K562 (cell line): ENCODE measurements around the gene ZNF667. TPM values are rescaled to one million over a fixed set of nuclear protein-coding genes. Genes with fewer than 3 reads are reported as not detected.

Source experiments
- BRF1 ChIP-seq: IDR thresholded peaks from 3 replicates; pipeline ENCODE4 v1.6.1; 2011; ENCODE audit warnings: borderline replicate concordance, mild to moderate bottlenecking; ENCODE audit not compliant: insufficient read length; ENCODE audit errors: extremely low read depth
- CAMTA2 ChIP-seq: fragments of 250-450 bp; sonication (Bioruptor Pico); conservative IDR thresholded peaks from 2 replicates; pipeline ENCODE4 v1.5.1; 2022
- CEBPB ChIP-seq: fragments of 450-650 bp; IDR thresholded peaks from 2 replicates; pipeline ENCODE4 v1.6.1; 2016; ENCODE audit warnings: missing genetic modification characterization, missing compliant biosample characterization
- CREM ChIP-seq: IDR thresholded peaks from 2 replicates; pipeline ENCODE4 v1.6.1; 2014; ENCODE audit warnings: antibody characterized with exemption, low read depth
- CSDE1 ChIP-seq, 2 experiments: fragments of 450-650 bp; IDR thresholded peaks; 2 replicates each; pipeline ENCODE4 v1.6.1; 2016; ENCODE audit warnings: mild to moderate bottlenecking in 1 of 2
- HDGF ChIP-seq: fragments of 450-650 bp; IDR thresholded peaks from 2 replicates; pipeline ENCODE4 v1.6.1; 2016
- NELFE ChIP-seq: IDR thresholded peaks from 2 replicates; pipeline ENCODE4 v1.6.1; 2011; ENCODE audit warnings: mild to moderate bottlenecking; ENCODE audit not compliant: insufficient read depth, insufficient read length
- POLR2B ChIP-seq: fragments of 450-650 bp; IDR thresholded peaks from 2 replicates; pipeline ENCODE4 v1.6.1; 2018; ENCODE audit warnings: low read depth; ENCODE audit not compliant: partially characterized antibody
- RNF2 ChIP-seq: sonication (generic); IDR thresholded peaks from 2 replicates; pipeline ENCODE4 v1.6.1; 2016
- SAP30 ChIP-seq: fragments of 200-600 bp; sonication (generic); IDR thresholded peaks from 2 replicates; pipeline ENCODE4 v1.6.1; 2012; ENCODE audit warnings: borderline replicate concordance, low read depth, mild to moderate bottlenecking, moderate library complexity, low read length, control low read depth, inconsistent platforms; ENCODE audit not compliant: insufficient read depth, poor library complexity, severe bottlenecking
- SMARCC2 ChIP-seq: fragments of 450-650 bp; IDR thresholded peaks from 2 replicates; pipeline ENCODE4 v1.6.1; 2017; ENCODE audit warnings: antibody characterized with exemption, moderate library complexity, mild to moderate bottlenecking, low read depth
- U2AF1 ChIP-seq: fragments of 200-400 bp; formaldehyde crosslinking; optimal IDR thresholded peaks from 2 replicates; pipeline ENCODE3; 2017; ENCODE audit warnings: mild to moderate bottlenecking, low read depth, low read length, moderate library complexity
- ZNF778 ChIP-seq: fragments of 450-650 bp; formaldehyde crosslinking; IDR thresholded peaks from 2 replicates; pipeline ENCODE4 v1.4.0; 2020; ENCODE audit warnings: mild to moderate bottlenecking, moderate library complexity
- polyA plus RNA-seq, 8 experiments: library from polyadenylated mRNA; depleted of rRNA in 4 of 8; stranded (reverse) in 5 of 8; unstranded in 3 of 8; fragments of >200 nt; fragmentation: Nextera tagmentation in 2 of 8; fragmentation: Illumina TruSeq in 1 of 8; extraction: Ambion mirVana in 2 of 8; extraction: Trizol in 1 of 8; gene quantifications; 2 replicates each; pipeline versions ENCODE4 v1.2.1 to v1.2.3, GENCODE V29; 2011 to 2014; ENCODE audit warnings: inconsistent platforms in 1 of 8, missing spikeins in 1 of 8
- total RNA-seq, 7 experiments: library from RNA; depleted of rRNA in 6 of 7; stranded (reverse); fragments of >200 nt in 6 of 7; fragmentation: Illumina TruSeq in 2 of 7; extraction: Trizol in 2 of 7; gene quantifications; 2 replicates each; pipeline versions ENCODE4 v1.2.1 to v1.2.3, GENCODE V29; 2011 to 2021; ENCODE audit warnings: low replicate concordance in 1 of 7
- TF ChIP-seq, protein P1 (sequence below): fragments of 150-350 bp; conservative IDR thresholded peaks from 2 replicates; pipeline ENCODE4 v1.6.1; 2014; ENCODE audit warnings: low read length
- TF ChIP-seq, protein P2 (sequence below): fragments of 250-450 bp; sonication (Bioruptor Pico); IDR thresholded peaks from 2 replicates; pipeline ENCODE4 v1.5.0; 2021; ENCODE audit warnings: mild to moderate bottlenecking, borderline replicate concordance
- TF ChIP-seq, protein P3 (sequence below), 3 experiments: IDR thresholded peaks in 2 of 3; conservative IDR thresholded peaks in 1 of 3; 2 replicates each; pipeline ENCODE4 v1.5.1; 2011 to 2012; ENCODE audit warnings: low read length in 3 of 3, mild to moderate bottlenecking in 3 of 3, control low read depth in 2 of 3, improper control_type of control experiment in 1 of 3, inconsistent platforms in 1 of 3, low read depth in 1 of 3, mixed read lengths in 1 of 3, moderate library complexity in 1 of 3; ENCODE audit not compliant: insufficient read depth in 2 of 3
- TF ChIP-seq, protein P4 (sequence below): fragments of 250-450 bp; sonication (Bioruptor Pico); IDR thresholded peaks from 2 replicates; pipeline ENCODE4 v1.8.0; 2022; ENCODE audit warnings: inconsistent platforms

Gene ZNF667
- total and polyA plus RNA-seq, 9 of the 15 experiments (the other 6 are each of a cell fraction or from before 2014, with no cell fraction given) = not detected

DNA sequence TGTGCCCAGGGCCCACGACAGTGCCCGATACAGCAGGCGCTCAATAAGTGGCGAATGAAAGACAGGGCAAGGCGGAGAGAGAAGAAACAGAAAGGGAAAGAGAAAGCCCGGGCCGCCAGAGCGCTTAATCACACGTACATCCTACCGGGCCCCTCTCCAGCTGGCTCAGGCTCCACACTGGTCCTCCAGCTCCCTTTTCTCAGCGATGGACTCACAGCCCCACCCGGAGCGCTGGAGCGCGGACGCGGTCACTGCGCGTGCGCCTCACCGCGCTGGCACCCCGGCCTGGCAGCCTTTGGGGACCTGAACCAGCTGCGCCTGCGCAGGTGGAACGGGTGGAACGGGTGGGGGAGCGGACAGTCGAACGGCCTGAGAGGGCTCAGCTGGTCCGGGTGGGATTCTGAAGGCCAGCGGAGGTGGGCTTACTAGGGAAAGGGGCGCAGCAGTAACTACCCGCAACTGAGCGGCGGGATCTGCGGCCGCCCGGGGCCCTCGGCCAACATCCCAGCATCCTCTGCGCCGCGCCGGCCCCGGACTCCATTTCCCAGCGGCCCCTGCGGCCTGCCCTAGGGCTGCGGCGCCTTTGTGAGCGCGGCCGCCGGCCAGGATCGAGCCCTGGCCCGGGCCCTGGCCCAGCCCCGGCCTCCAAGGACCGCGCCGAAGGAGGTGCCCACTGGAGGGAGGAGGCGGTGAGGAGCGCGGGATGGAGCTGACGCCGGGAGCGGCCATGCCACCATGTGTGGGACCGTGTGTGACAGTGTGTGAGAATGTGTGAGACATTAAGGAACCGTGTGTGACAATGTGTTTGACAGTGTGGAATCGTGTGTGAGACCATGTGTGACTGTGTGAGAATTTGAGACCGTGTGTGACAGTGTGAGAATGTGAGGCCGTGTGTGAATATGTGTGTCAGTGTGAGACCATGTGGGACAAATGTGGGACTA, 73.1 kb downstream of the ZNF667 start, which contains the start of gene ZNF583 (continued):
- TF ChIP-seq NELFE (no peak), HDGF (peak; percentile 45; the same call in 1 of the 2 replicates), CREM (peak; percentile 72), CEBPB (no peak), POLR2B (peak; percentile 76), CSDE1 (IDR thresholded peaks at IDR 0.05) (no peak), BRF1 (no peak), CAMTA2 (no peak), ZNF778 (CRISPR knock-in tag) (no peak), SAP30 (peak; percentile 52), RNF2 (no peak), U2AF1 (no peak), SMARCC2 (no peak)
- TF ChIP-seq, protein P1, sequence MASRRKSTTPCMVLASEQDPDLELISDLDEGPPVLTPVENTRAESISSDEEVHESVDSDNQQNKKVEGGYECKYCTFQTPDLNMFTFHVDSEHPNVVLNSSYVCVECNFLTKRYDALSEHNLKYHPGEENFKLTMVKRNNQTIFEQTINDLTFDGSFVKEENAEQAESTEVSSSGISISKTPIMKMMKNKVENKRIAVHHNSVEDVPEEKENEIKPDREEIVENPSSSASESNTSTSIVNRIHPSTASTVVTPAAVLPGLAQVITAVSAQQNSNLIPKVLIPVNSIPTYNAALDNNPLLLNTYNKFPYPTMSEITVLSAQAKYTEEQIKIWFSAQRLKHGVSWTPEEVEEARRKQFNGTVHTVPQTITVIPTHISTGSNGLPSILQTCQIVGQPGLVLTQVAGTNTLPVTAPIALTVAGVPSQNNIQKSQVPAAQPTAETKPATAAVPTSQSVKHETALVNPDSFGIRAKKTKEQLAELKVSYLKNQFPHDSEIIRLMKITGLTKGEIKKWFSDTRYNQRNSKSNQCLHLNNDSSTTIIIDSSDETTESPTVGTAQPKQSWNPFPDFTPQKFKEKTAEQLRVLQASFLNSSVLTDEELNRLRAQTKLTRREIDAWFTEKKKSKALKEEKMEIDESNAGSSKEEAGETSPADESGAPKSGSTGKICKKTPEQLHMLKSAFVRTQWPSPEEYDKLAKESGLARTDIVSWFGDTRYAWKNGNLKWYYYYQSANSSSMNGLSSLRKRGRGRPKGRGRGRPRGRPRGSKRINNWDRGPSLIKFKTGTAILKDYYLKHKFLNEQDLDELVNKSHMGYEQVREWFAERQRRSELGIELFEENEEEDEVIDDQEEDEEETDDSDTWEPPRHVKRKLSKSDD = no peak
- TF ChIP-seq, protein P2, sequence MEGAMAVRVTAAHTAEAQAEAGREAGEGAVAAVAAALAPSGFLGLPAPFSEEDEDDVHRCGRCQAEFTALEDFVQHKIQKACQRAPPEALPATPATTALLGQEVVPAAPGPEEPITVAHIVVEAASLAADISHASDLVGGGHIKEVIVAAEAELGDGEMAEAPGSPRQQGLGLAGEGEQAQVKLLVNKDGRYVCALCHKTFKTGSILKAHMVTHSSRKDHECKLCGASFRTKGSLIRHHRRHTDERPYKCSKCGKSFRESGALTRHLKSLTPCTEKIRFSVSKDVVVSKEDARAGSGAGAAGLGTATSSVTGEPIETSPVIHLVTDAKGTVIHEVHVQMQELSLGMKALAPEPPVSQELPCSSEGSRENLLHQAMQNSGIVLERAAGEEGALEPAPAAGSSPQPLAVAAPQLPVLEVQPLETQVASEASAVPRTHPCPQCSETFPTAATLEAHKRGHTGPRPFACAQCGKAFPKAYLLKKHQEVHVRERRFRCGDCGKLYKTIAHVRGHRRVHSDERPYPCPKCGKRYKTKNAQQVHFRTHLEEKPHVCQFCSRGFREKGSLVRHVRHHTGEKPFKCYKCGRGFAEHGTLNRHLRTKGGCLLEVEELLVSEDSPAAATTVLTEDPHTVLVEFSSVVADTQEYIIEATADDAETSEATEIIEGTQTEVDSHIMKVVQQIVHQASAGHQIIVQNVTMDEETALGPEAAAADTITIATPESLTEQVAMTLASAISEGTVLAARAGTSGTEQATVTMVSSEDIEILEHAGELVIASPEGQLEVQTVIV (CRISPR knock-in tag) = no peak
- TF ChIP-seq, protein P3, sequence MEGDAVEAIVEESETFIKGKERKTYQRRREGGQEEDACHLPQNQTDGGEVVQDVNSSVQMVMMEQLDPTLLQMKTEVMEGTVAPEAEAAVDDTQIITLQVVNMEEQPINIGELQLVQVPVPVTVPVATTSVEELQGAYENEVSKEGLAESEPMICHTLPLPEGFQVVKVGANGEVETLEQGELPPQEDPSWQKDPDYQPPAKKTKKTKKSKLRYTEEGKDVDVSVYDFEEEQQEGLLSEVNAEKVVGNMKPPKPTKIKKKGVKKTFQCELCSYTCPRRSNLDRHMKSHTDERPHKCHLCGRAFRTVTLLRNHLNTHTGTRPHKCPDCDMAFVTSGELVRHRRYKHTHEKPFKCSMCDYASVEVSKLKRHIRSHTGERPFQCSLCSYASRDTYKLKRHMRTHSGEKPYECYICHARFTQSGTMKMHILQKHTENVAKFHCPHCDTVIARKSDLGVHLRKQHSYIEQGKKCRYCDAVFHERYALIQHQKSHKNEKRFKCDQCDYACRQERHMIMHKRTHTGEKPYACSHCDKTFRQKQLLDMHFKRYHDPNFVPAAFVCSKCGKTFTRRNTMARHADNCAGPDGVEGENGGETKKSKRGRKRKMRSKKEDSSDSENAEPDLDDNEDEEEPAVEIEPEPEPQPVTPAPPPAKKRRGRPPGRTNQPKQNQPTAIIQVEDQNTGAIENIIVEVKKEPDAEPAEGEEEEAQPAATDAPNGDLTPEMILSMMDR (IDR thresholded peaks at IDR 0.05 in 2 of 3, conservative IDR thresholded peaks at IDR 0.05 in 1 of 3; ENCODE audit: insufficient read depth in 2 of 3, low read depth in 1 of 3, low read length in 3 of 3) = peak in 1 of 3 experiments; percentile 8; a peak in 1 of 6 replicates
- TF ChIP-seq, protein P4, sequence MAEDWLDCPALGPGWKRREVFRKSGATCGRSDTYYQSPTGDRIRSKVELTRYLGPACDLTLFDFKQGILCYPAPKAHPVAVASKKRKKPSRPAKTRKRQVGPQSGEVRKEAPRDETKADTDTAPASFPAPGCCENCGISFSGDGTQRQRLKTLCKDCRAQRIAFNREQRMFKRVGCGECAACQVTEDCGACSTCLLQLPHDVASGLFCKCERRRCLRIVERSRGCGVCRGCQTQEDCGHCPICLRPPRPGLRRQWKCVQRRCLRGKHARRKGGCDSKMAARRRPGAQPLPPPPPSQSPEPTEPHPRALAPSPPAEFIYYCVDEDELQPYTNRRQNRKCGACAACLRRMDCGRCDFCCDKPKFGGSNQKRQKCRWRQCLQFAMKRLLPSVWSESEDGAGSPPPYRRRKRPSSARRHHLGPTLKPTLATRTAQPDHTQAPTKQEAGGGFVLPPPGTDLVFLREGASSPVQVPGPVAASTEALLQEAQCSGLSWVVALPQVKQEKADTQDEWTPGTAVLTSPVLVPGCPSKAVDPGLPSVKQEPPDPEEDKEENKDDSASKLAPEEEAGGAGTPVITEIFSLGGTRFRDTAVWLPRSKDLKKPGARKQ (CRISPR knock-in tag) = no peak; the same call in 1 of the 2 replicates
